Adrenal gland (tissue), 5 donors: Measurements from ENCODE around the gene FBXW12.

Experiments
- CTCF ChIP-seq, 6 experiments: fragments of 450-650 bp in 4 of 6; fragments of 200-600 bp in 2 of 6; sonication (generic) in 1 of 6; IDR thresholded peaks; 1 replicate in 5 of 6; 2 replicates in 1 of 6; pipeline versions ENCODE4 v1.5.1 to v1.8.0; 2016 to 2021; ENCODE audit warnings: antibody characterized with exemption in 6 of 6, mild to moderate bottlenecking in 2 of 6, moderate library complexity in 1 of 6
- POLR2A ChIP-seq, 2 donors: fragments of 450-650 bp; IDR thresholded peaks; one replicate each; pipeline ENCODE4 v1.6.1; 2017; ENCODE audit warnings: antibody characterized with exemption in 2 of 2, mild to moderate bottlenecking in 2 of 2, moderate library complexity in 1 of 2
- donor health status: DM: no; HTN: no; CAD: no.

GRCh38 chr3:48423241-48423882, 51.3 kb downstream of the FBXW12 start:
- TF ChIP-seq CTCF (IDR thresholded peaks at IDR 0.05) (no peak), POLR2A (IDR thresholded peaks at IDR 0.05) (no peak)
